KOPT-K1 (cell line): ENCODE results near the gene STAC.
"Not testable (repeated sequence)": the region's sequence is repeated elsewhere in the genome, so short reads cannot be mapped to it uniquely, and the experiment has no call there.

Experiments
- H3K27ac ChIP-seq: fragments of 200-600 bp; sonication (generic); 2 replicates; pipeline ENCODE4 v1.5.1; 2016; ENCODE audit warnings: antibody characterized with exemption, mild to moderate bottlenecking, low read depth, low read length; ENCODE audit not compliant: poor library complexity, severe bottlenecking
- H3K36me3 ChIP-seq: fragments of 200-600 bp; sonication (generic); 2 replicates; pipeline ENCODE4 v1.5.1; 2017; ENCODE audit warnings: antibody characterized with exemption, mild to moderate bottlenecking, low read length, moderate library complexity; ENCODE audit not compliant: insufficient read depth
- H3K9me3 ChIP-seq: fragments of 200-600 bp; sonication (generic); 2 replicates; pipeline ENCODE4 v1.5.1; 2017; ENCODE audit warnings: antibody characterized with exemption, low read length, mild to moderate bottlenecking; ENCODE audit not compliant: insufficient read depth, poor library complexity, severe bottlenecking

STAC gene

GRCh38 chr3:36482256-36482655 lies 102.0 kb downstream of the STAC start:
- Histone ChIP-seq H3K9me3 (peaks cover 8% of the 10 kb centered on the region), H3K27ac (no peak overlapping the region), H3K36me3 (no peaks in the 10 kb centered on the region)

- peaks cover 8% of the 10 kb centered on the region for H3K9me3 ChIP-seq
- no peak overlapping the region for H3K27ac ChIP-seq
- H3K36me3 ChIP-seq, result no peaks in the 10 kb centered on the region
These were observed 102.6 kb downstream of the STAC start for GRCh38 chr3:36482880-36483279.

GRCh38 chr3:36483709-36484108 lies 103.4 kb downstream of the STAC start:
- Histone ChIP-seq H3K36me3 (no peaks in the 10 kb centered on the region), H3K9me3 (peaks cover 8% of the 10 kb centered on the region), H3K27ac (no peak overlapping the region)

GRCh38 chr3:36484386-36484785 lies 104.1 kb downstream of the STAC start:
- Histone ChIP-seq H3K36me3 (no peaks in the 10 kb centered on the region), H3K9me3 (peaks cover 2% of the 10 kb centered on the region), H3K27ac (no peak overlapping the region)

GRCh38 chr3:36486009-36486795 lies 105.9 kb downstream of the STAC start:
- Histone ChIP-seq H3K9me3 (no peaks in the 10 kb centered on the region), H3K36me3 (no peaks in the 10 kb centered on the region), H3K27ac (no peak overlapping the region)

GRCh38 chr3:36487616-36488015 lies 107.3 kb downstream of the STAC start:
- Histone ChIP-seq H3K27ac (no peak overlapping the region), H3K36me3 (no peaks in the 10 kb centered on the region), H3K9me3 (no peaks in the 10 kb centered on the region)

GRCh38 chr3:36488077-36488789 lies 107.9 kb downstream of the STAC start:
- H3K9me3 ChIP-seq, result no peaks in the 10 kb centered on the region
- no peaks in the 10 kb centered on the region for H3K36me3 ChIP-seq
- H3K27ac ChIP-seq, result no peak overlapping the region

- no peaks in the 10 kb centered on the region for H3K9me3 ChIP-seq
- H3K36me3 ChIP-seq, result no peaks in the 10 kb centered on the region
- H3K27ac ChIP-seq, result no peak overlapping the region
These were observed 108.8 kb downstream of the STAC start for GRCh38 chr3:36489101-36489500.

- Histone ChIP-seq H3K27ac (no peak overlapping the region), H3K36me3 (no peaks in the 10 kb centered on the region), H3K9me3 (no peaks in the 10 kb centered on the region)
These were observed 109.5 kb downstream of the STAC start for GRCh38 chr3:36489679-36490425.

GRCh38 chr3:36493051-36493450 lies 112.7 kb downstream of the STAC start:
- Histone ChIP-seq H3K36me3 (no peaks in the 10 kb centered on the region), H3K27ac (no peak overlapping the region), H3K9me3 (no peaks in the 10 kb centered on the region)

GRCh38 chr3:36494461-36495109 lies 114.3 kb downstream of the STAC start:
- Histone ChIP-seq H3K9me3 (no peaks in the 10 kb centered on the region), H3K27ac (no peak overlapping the region), H3K36me3 (no peaks in the 10 kb centered on the region)

- no peaks in the 10 kb centered on the region for H3K36me3 ChIP-seq
- no peaks in the 10 kb centered on the region for H3K9me3 ChIP-seq
- H3K27ac ChIP-seq, result no peak overlapping the region
These were observed 116.7 kb downstream of the STAC start for GRCh38 chr3:36496684-36497633.

GRCh38 chr3:36500053-36500452 lies 119.7 kb downstream of the STAC start:
- not testable (repeated sequence) for H3K27ac ChIP-seq, H3K36me3 ChIP-seq, H3K9me3 ChIP-seq

GRCh38 chr3:36501616-36502015 lies 121.3 kb downstream of the STAC start:
- H3K27ac ChIP-seq, result no peak overlapping the region
- H3K36me3 ChIP-seq, result no peaks in the 10 kb centered on the region
- H3K9me3 ChIP-seq, result no peaks in the 10 kb centered on the region
